IPS-NIHi7 (cell line): Measurements from ENCODE around the gene SDC4.

Experiments
- DNase-seq: peaks from one replicate; pipeline ENCODE4 v3.0.0; 2012; ENCODE audit warnings: mixed read lengths; ENCODE audit errors: extremely low spot score

The SDC4 gene, protein sequence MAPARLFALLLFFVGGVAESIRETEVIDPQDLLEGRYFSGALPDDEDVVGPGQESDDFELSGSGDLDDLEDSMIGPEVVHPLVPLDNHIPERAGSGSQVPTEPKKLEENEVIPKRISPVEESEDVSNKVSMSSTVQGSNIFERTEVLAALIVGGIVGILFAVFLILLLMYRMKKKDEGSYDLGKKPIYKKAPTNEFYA

DNA sequence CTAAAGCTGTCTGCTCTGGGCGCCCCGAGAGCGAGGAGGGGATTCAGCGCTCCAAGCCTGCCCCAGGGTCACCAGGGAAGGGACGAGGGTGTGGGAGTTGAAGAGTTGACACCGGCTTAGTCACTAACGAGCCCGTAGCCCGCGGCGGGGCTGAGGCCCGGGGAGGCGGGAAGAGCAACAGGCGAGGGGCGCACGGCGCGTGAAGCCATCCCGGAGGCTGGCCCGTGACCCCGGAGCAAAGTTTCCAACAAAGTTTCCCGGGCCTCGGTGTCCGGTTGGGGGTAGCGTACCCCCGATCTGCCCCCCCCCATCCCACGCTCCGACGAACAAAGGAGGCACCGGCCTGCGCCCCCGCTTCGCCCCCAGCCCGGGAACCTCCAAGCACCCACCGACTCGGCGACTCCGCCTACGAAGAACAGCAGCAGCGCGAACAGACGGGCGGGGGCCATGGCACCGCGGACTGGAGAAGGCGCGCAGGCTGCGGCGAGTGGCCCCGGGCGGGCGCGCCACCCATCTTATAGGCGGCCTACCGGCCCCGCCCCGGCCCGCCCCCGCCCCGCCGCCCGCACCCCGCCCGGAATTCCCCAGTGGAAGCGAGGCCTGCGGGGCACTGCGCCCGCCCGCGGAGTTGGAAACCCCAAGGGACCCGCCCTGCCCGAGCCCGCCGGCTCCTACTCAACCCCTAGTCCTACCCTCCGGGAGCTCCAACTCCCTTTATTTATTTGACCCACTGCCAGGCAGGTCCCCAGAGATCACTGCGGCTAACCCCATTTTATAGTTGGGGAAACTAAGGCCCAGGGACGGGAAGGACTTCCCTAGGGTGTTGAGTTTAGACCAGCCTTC is at the start of gene SDC4:
Gene SDC4, minus strand, starts transcription at position 489 of the 843 bp plus-strand sequence. Its CDS starts 40 bp downstream, at position 449.
- peak; percentile 72 for DNase-seq

DNA sequence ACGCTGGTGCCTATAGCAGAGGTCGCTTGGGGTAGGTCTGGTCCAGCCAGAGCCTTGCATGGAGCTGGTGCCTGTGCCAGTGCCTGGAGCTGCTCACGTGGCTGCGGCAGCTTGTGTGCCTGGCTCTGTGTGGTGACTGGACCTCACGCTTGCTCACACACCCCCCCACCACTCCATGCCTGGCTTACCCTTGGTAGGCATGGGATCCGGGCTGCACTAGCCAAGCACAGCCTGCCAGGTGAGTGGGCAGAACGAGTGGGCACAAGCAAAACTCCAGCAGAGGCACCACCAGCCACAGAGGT is 46.8 kb upstream of the SDC4 start:
- no peak for DNase-seq

DNA sequence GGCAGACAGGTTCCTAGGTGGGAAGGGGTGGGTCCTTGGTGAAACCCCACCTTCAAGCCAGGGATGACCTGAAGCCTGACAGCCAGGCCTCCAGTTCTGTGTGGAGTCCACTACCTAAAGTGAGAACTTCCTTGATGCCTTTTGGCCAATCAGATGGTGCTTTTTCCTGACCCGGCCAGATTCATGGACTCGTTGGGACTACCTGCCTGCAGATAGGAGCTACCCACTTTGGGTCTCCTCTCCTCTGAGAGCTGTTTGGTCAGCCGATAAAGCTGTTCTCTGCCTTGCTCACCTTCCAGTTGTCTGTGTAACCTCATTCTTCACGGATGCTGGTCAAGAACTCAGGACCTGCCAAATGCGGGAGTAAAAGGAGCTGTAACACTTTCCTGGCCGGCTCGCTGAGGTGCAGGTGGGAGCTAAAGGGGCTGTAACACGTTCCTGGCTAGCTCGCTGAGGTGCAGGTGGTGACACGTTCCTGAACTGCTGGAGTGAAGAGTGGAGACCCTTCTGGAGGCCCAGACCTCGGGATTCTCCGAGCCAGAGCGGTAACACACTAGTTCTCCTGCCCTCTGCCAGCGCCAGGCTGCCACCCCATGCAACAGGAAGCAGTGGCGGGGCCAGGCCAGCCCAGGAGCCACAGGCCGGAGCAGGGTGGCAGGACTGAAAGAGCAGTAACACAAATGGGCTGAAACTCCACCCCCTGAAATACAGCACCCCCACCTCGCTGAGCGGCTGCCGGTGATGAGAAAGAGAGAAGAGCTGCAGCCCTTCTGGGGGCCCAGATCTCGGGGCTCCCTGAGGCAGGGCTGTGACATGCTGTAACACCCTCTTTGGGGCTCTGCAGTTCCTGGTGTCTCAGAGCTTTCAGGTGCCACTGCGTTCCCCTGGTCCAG is 46.2 kb upstream of the SDC4 start:
- DNase-seq = no peak

DNA sequence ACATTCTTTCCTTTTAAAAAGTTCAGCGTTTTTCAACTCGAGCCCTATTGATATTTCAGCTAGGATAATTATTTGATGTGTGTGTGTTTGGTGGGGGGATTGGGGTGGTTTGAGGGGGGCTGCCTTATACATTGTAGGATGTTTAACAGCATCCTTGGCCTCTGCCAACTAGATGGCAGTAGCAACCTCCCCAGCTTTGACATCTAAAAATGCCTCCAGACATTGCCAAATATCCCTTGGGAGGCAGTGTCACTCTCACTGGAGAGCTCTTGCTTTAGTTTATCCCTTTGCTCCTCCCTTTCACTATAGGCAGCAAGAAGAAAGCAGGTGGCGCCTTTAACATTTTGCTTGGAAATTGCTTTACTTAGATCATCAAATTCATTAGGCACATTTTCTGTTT is 44.5 kb upstream of the SDC4 start:
- no peak for DNase-seq

DNA sequence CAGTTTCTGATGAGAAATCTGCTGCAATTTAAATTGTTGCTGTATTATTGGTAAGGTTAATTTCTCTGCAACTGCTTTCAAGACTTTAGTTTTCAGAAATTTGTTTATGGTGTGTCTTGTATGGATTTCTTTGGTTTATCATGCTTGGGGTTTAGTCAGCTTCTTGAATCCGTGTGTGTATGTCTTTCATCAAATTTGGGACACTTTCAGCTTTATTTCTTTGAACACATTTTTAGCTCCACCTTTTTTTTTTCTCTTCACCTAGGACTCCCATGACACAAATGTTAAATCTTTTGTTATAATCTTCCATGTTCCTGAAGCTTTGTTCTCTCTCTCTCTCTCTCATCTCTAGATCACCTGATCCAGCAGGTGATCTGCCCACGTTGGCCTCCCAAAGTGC is 43.3 kb upstream of the SDC4 start:
- DNase-seq = no peak

DNA sequence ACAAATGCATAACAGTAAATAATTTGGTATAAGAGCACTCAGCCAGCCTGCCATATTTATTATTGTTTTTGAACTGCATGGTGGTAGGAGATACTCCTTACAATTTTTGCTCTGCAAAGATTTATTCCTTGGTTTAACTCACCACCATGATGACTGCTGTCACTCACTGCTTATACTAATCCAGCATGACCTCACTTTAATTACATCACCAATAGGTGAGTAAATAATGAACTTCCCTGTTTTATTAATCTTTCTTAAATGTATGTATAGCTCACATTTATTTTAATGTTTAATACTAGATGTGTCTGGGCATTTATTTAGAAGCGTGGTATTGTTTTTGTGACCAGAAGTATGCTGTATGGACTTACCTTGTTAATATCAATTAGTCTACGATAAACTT is 42.7 kb upstream of the SDC4 start:
- DNase-seq = no peak

DNA sequence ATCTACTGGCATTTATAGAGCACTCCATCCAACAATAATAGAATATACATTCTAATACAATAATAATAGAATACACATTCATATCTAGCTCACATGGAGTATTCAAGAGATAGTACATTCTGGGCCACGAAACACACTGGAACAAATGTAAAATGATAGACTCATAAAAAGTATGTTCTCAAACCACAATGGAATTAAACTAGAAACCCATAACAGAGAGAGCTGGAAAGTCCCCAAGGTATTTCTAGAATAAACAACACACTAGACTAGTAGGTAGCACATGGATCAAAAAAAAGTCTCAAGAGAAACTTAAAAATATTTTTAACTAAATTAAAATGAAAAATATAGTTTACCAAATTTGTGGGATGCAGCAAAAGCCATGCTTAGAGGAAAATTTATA is 39.0 kb upstream of the SDC4 start:
- DNase-seq = no peak

DNA sequence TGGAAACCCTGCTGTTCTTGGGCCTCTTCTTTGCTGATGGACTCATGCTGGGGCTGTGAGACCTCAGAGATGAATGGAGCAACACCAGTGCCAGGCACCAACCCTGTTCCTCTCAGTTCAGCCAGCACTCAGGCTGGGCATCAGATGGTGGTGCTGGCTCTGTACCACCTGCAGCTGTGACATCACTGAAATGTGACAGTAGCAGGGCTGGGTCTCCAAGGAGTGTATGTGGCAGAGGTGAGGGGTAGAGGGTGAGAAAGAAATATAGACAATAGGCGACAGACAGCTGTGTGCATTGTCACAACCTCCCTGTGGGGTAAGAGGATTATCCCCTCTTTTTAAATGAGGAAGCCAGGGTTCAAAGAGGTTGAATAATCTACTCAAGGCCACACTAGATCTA is 30.0 kb upstream of the SDC4 start, which contains the start of gene TP53TG5:
Gene TP53TG5, minus strand, starts transcription at position 135 of the 400 bp plus-strand sequence. Its CDS starts 89 bp downstream, at position 46.
- no peak for DNase-seq

DNA sequence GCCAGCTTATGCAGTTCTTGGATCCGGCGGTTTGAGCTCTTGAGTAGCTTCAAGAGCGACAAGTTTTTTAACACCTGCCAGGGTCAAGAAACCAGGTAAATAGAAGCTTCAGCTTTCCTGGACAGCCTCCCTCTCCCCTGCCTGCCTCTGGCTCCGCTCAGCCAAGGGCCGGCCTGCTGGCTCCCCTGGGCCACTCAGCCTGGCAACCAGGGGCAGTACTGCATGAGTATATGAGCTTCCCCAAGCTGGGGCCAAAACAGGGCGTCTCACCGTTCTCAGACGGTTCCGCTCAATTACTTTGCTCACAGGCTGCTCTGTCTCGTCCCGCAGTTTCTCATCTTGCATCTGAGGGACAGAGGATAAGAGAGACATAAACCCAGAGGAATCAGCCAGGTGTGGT is 29.0 kb upstream of the SDC4 start:
- no peak for DNase-seq

DNA sequence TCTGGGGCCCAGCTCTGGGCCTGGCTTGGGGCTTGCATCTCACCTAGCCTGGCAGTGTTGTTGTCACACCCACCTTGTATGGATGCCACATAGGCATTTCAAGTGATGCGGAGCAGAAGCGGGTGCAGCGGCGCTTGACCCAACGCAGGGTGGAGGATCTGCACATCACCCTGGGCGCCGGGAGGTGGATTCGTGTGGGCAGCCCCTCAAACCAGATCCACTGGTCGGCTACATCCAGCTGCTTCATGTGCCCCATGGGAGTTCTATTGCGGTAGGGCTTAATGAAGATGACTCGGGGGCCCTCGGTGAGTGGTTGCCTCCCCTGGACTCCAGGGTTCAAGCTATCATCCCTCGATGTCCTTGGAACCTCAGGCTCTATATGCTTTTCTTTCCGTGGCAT is 26.7 kb upstream of the SDC4 start:
- DNase-seq = no peak

DNA sequence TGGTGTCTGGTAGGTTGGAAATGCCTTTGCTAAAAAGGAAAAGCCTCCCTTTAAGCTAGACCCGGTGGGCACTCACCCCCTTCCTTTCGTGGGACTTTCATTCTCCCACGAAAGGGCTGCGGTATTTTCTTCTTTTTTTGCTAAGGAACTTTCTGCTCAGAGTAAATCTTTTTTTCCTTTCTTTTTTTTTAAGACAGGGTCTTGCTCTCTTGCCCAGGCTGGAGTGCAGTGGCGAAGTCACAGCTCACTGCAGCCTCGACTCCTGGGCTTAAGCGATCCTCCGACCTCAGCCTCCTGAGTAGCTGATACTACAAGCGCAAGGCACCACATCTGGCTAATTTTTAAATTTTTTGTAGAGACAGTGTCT is 25.9 kb upstream of the SDC4 start:
- no peak for DNase-seq

DNA sequence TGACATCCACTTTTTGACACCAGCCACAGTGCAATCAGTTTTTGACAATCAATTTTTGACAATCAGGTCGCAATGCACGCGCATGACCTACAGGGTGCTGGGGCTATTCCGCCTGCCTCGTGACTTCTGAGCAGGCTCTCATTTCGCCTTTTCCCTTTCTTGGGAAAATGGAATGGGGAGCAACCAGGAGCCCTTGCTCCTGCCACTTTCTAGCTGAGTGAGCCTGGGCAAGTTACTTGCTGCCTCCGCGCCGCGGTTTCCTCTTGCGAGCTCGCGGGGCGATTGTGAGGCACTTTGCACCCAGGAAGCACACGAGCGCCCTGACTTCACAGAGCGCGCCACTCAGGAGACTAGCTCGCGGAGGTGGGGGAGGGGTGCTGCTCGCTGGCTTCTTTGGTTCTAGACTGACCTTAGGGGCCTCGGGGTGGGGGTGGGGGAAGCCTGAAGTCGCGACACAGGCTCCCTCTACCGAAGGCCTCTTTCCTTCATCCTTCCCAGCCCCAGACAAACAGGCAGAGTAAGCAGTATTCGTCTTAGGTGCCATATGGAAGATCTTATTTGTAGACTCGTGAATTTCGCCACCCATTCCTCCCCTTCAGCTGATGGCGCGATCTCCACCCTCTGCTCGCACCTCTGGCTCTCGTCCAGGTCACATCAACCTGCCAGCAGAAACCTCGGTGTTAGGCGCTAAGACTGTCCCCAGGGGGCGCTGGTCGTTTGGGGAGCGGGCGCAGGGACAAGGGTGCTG is 25.3 kb upstream of the SDC4 start:
- peak; percentile 88 for DNase-seq

DNA sequence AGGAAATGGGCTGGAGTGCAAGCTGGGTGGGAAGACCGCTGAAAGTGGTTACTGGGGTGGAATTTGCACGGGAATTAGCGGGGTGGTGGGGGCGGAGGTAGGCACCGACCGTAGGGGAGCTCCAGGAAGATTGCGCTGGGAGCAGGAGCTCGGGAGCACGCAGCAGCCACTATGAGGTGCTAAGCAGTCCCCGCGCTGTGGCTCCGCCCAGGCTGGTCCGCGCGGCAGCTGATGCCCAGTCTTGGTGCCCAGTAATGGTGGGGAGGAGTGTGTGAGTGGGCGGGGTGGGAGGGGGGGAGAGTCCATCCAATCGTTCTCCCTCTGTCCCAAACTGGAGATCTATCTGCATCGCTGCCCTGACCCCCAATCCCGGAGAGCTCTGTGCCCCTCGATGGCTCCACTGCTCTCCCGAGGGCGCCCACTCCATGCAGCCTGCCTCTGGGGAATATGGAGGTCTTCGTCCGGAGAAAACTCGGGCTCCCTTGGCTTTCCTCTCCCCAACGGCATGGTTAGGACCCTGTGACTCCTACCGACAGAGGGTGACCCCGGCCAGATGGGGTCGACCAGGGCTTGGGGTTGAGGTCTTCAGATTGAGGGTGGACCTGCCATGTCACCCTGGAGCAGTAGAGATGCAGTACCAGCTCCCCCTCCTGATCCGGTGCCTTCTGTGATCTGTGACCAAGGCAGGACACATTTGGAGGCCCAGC is 24.6 kb upstream of the SDC4 start:
- peak; percentile 45 for DNase-seq

DNA sequence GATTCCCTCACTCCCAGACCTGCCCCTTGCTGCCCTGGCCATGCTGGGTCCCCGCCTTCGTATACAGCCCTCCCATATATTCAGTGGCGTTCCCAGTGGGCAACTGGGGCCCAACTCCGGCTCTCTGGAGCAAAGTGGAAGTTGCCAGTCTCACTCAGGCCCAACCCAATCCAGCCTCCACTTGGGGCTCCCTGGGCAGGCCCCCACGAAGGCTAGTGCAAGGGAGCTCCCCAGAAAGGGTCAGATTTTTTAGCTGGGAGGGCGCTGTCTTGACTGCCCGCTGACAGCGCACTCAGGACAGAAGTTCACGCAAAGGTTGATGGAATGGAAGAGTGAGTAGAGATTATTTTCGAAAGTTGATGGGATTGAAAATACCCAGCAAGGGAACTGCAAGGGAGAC is 24.0 kb upstream of the SDC4 start:
- no peak for DNase-seq

DNA sequence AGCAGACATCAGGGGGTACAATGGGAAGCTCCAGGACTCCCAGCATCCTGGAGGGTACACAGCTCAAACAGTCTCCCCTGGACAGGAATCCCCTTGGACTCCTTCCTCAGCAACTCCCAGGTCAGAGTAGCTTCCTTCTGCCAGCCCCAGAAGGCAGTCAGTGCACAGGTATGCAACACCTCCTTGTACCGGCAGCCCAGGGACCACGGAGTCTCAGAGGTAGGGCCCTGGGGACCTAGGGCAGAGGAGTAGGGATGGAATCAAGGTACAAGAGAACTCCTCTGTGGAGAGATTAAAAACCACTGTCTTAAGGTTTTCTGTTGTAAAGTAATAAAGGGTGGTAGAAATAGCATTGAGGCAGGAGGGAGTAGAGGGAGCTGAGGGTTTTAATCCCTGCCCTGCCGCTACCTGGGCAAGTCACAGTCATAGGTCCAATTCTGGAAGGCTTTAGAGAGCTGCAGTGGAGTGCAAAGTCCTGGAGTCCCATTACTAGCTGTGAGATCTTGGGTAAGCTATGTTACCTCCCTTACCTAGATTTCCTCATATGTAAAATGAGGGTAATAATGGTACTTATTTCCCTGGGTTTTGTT is 22.4 kb upstream of the SDC4 start:
- DNase-seq = no peak

DNA sequence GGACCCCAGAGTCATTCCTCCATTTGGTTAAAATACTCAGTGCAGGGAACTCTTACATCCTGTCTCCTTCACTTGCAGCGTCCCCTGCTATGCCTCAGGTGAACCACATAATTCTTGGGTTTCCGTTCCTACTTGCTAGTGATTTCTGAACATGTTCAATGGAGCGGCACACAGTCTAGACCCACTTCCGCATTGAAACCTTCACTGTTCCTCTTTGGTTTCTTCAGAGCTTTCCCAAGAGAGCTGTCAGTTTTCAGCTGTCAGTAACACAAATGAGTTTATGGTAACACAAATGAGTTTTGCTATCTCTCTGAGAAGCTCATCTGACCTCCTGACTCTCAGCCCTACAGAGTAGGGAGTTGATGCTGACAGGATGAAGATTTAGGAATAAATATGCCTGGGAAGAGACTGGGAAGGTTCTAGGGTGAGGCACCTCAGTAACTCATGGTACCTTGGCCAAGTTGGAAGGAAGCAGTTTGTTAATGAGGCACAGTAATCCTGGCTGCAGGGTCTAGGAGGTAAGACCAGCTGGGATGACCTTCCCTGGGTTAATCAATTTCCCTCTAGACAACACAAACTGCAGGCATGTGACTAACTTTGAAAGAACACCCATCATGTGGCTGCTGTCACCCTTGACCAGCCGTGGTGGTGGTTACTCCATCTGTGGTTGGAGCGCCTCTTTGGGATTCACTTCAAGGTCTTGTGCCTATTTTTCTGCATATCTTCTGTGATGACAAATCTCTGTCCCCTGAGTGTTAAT is 20.2 kb upstream of the SDC4 start:
- DNase-seq = no peak

DNA sequence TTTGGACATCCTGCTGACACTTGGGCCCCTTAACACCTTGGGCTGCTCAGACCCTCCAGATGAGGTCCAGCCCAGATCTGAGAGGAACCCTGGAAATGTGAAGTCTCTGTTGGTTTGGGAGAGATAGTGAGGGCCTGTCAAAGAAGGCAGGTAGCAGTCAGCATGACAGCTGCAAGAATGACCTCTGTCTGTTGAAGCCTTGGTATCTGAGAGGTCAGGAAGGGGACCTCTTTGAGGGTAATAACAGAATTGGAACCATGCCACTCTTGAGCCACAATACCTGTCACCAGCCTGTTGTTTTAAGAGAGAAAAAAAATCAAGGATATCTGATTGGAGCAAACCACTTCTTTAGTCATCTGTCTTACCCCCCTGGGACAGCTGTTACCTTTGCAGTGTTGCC is 18.9 kb upstream of the SDC4 start:
- DNase-seq = no peak

DNA sequence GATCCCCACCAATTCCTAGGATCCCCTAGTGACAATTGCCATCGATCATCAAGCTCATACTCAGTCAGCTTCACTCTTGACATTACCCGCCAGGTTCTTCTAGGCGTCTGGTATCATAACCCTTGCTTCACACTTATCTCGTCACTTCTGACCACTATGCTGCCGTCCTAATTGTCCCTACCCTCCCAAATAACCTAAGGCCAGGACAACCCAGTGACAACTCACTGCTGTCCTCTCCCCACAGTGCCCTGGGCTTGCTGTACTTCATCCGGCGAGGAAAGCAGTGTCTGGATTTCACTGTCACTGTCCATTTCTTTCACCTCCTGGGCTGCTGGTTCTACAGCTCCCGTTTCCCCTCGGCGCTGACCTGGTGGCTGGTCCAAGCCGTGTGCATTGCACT is 18.4 kb upstream of the SDC4 start:
- no peak for DNase-seq

DNA sequence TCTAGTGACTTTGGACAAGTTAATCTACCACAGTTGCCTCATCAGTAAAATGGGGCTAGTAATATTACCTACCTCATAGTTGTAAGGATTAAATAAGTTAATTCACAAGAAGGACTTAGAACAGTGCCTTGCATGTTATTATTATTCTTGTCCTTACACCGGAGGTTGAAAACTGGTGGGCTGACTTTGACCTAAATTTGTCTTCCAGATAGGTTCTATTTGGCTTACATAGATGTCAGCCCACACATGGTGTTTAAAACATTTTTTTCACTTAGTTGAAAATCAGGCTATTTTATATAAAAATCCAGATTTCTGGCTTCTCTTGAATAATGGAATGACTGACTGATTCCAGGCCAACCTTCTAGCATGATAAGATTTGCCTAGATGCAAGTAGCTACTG is 18.0 kb upstream of the SDC4 start:
- DNase-seq = no peak

DNA sequence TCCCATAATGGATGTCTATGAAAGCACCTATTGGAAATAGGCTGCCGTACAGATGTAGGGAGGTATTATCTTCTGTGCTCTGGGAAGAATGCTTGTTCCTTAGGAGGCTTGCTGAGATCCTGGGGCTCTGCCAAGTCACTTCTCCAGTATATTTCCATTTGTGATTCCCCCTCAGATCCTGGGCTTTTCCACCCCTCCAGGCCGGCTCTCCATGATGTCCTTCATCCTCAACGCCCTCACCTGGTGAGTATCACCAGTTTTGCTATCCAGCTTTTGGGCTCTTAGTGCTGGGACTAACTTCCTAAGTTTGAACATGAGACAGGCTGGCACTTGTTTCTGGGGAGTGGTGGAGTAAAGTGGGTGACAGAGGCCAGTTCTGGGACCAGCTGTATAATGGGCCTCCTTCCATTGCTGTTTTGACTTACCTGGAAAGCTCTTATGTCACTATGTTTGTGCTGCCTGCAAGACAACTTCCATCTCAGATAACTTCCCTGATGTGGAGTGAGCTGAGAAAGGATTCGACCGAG is 17.3 kb upstream of the SDC4 start:
- no peak for DNase-seq
